HCT116 (cell line): ENCODE data around the gene SLC16A4. TPM values are rescaled to one million over a fixed set of nuclear protein-coding genes. Genes with fewer than 3 reads are reported as not detected.

Experiments used
- ATAC-seq: fragments of 200-7000 bp; cut with Tn5 transposase; 2 replicates; pipeline ENCODE4 v1.9.1; 2020; ENCODE audit warnings: mild to moderate bottlenecking, moderate library complexity
- BruUV-seq: library from RNA; stranded (reverse); fragments of 400-500 nt; replicated peaks from 2 replicates; lab custom pipeline; 2021; lab: Mats Ljungman, UMichigan
- CTCF ChIA-PET: fragments of 300-600 bp; sonication (Branson Sonifier 250); formaldehyde crosslinking; loops from one replicate; lab custom pipeline; 2021; ENCODE audit warnings: antibody characterized with exemption; lab: Charles Lee
- POLR2A ChIA-PET: fragments of 300-600, 350-600 bp; sonication (Branson Sonifier 250); formaldehyde crosslinking; loops from one replicate; lab custom pipeline; 2021; ENCODE audit warnings: antibody characterized with exemption; lab: Charles Lee
- RAD21 ChIA-PET, 2 experiments: fragments of 300-600 bp; sonication (Branson Sonifier 250); formaldehyde crosslinking; loops; one replicate each; lab custom pipeline; 2023; ENCODE audit warnings: low total read pairs in 2 of 2; ENCODE audit not compliant: uncharacterized antibody in 2 of 2, unreplicated experiment in 2 of 2, low non-redundant PET in 1 of 2; lab: Charles Lee
- DNase-seq: peaks from one replicate; pipeline ENCODE4 v3.0.0-alpha.2; 2010; ENCODE audit warnings: low read depth, low spot score
- H2AFZ ChIP-seq: fragments of 200-600 bp; shearing (Covaris generic), sonication (generic); 2 replicates; pipeline ENCODE4 v1.6.1; 2017; ENCODE audit warnings: low read depth, mixed run types, mixed read lengths, antibody characterized with exemption, low read length; ENCODE audit not compliant: poor library complexity, severe bottlenecking
- H3K27ac ChIP-seq: 2 replicates; pipeline ENCODE4 v1.5.1; 2012; ENCODE audit warnings: low read depth, low read length
- H3K27me3 ChIP-seq: fragments of 200-600 bp; sonication (generic); 2 replicates; pipeline ENCODE4 v1.6.1; 2016; ENCODE audit warnings: mixed run types, low read length, mixed read lengths; ENCODE audit not compliant: insufficient read depth
- H3K36me3 ChIP-seq, 2 experiments: fragments of 200-500 bp in 1 of 2; fragments of 200-600 bp in 1 of 2; sonication (Bioruptor generic) in 1 of 2; sonication (generic) in 1 of 2; 2 replicates each; pipeline versions ENCODE4 v1.5.1 to v1.6.1; 2014 to 2016; ENCODE audit warnings: low read length in 2 of 2, inconsistent platforms in 1 of 2, mixed read lengths in 1 of 2, mixed run types in 1 of 2; ENCODE audit not compliant: insufficient read depth in 2 of 2, control insufficient read depth in 1 of 2
- H3K4me1 ChIP-seq, 2 experiments: fragments of 200-600 bp in 1 of 2; sonication (generic) in 1 of 2; 2 replicates each; pipeline versions ENCODE4 v1.5.1 to v1.6.1; 2012 to 2017; ENCODE audit warnings: low read length in 2 of 2, inconsistent platforms in 1 of 2, mild to moderate bottlenecking in 1 of 2, mixed read lengths in 1 of 2, mixed run types in 1 of 2, moderate library complexity in 1 of 2; ENCODE audit not compliant: insufficient read depth in 2 of 2, control insufficient read depth in 1 of 2
- H3K4me2 ChIP-seq: fragments of 200-600 bp; sonication (generic); 2 replicates; pipeline ENCODE4 v1.6.1; 2017; ENCODE audit warnings: mixed run types, low read length, mixed read lengths
- H3K4me3 ChIP-seq, 2 experiments: fragments of 200-600 bp in 1 of 2; sonication (generic) in 1 of 2; replicated peaks in 1 of 2; 2 replicates each; pipeline ENCODE4 v1.5.1; 2011 to 2016; ENCODE audit warnings: low read length in 2 of 2, control low read depth in 1 of 2, low read depth in 1 of 2, mild to moderate bottlenecking in 1 of 2, mixed read lengths in 1 of 2, mixed run types in 1 of 2
- H3K79me2 ChIP-seq: fragments of 200-600 bp; sonication (generic); 2 replicates; pipeline ENCODE4 v1.6.1; 2017; ENCODE audit warnings: mild to moderate bottlenecking, mixed run types, low read length, moderate library complexity, mixed read lengths; ENCODE audit not compliant: insufficient read depth
- H3K9ac ChIP-seq: fragments of 200-600 bp; sonication (generic); 2 replicates; pipeline ENCODE4 v1.6.1; 2016; ENCODE audit warnings: low read length, mixed read lengths
- H3K9me2 ChIP-seq: fragments of 200-600 bp; sonication (generic), shearing (Covaris generic); 2 replicates; pipeline ENCODE4 v1.6.1; 2017; ENCODE audit warnings: mixed run types, mild to moderate bottlenecking, moderate library complexity; ENCODE audit not compliant: insufficient read depth
- H3K9me3 ChIP-seq, 2 experiments: fragments of 200-500 bp in 1 of 2; fragments of 200-600 bp in 1 of 2; sonication (Bioruptor generic) in 1 of 2; sonication (generic) in 1 of 2; 2 replicates each; pipeline ENCODE4 v1.6.1; 2014 to 2017; ENCODE audit warnings: low read length in 2 of 2, mixed read lengths in 2 of 2, inconsistent platforms in 1 of 2, low read depth in 1 of 2, mild to moderate bottlenecking in 1 of 2, mixed run types in 1 of 2, moderate library complexity in 1 of 2; ENCODE audit not compliant: control insufficient read depth in 1 of 2, insufficient read depth in 1 of 2
- H4K20me1 ChIP-seq: fragments of 200-600 bp; sonication (generic), shearing (Covaris generic); 2 replicates; pipeline ENCODE4 v1.6.1; 2017; ENCODE audit warnings: mixed run types, mild to moderate bottlenecking, moderate library complexity; ENCODE audit not compliant: insufficient read depth
- CBX3 ChIP-seq: IDR thresholded peaks from 2 replicates; pipeline ENCODE4 v1.6.1; 2012; ENCODE audit warnings: low read depth
- CEBPB ChIP-seq: IDR thresholded peaks from 2 replicates; pipeline ENCODE4 v1.6.1; 2012; ENCODE audit warnings: low read depth
- EGR1 ChIP-seq: IDR thresholded peaks from 2 replicates; pipeline ENCODE4 v1.6.1; 2012; ENCODE audit warnings: low read depth
- EZH2phosphoT487 ChIP-seq: fragments of 200-600 bp; IDR thresholded peaks from 2 replicates; pipeline ENCODE4 v1.6.1; 2018; ENCODE audit warnings: antibody characterized with exemption, borderline replicate concordance
- JUND ChIP-seq: IDR thresholded peaks from 2 replicates; pipeline ENCODE4 v1.6.1; 2012
- MAX ChIP-seq: IDR thresholded peaks from 2 replicates; pipeline ENCODE4 v1.6.1; 2012
- POLR2A ChIP-seq: IDR thresholded peaks from 2 replicates; pipeline ENCODE4 v1.7.0; 2011; ENCODE audit warnings: borderline replicate concordance; ENCODE audit not compliant: insufficient read depth, insufficient read length; ENCODE audit errors: extremely low read depth
- POLR2AphosphoS5 ChIP-seq: IDR thresholded peaks from 2 replicates; pipeline ENCODE4 v1.6.1; 2011; ENCODE audit warnings: mild to moderate bottlenecking, low read depth, low read length, moderate library complexity
- SP1 ChIP-seq: IDR thresholded peaks from 2 replicates; pipeline ENCODE4 v1.6.1; 2012; ENCODE audit warnings: low read depth
- TCF7L2 ChIP-seq: IDR thresholded peaks from 2 replicates; pipeline ENCODE4 v1.7.0; 2011; ENCODE audit warnings: borderline replicate concordance, inconsistent platforms; ENCODE audit not compliant: insufficient read depth, insufficient read length; ENCODE audit errors: extremely low read depth
- YY1 ChIP-seq: IDR thresholded peaks from 2 replicates; pipeline ENCODE4 v1.6.1; 2011; ENCODE audit warnings: low read length, low read depth, moderate library complexity, mild to moderate bottlenecking; ENCODE audit not compliant: insufficient replicate concordance; ENCODE audit errors: extremely low read depth
- ZFX ChIP-seq: fragments of 450-650 bp; IDR thresholded peaks from 2 replicates; pipeline ENCODE4 v1.6.1; 2017
- ZNF274 ChIP-seq: fragments of 200-500 bp; sonication (Bioruptor generic); IDR thresholded peaks from 2 replicates; pipeline ENCODE4 v1.6.1; 2014; ENCODE audit warnings: mild to moderate bottlenecking, low read depth, low read length, inconsistent platforms
- intact Hi-C: fragments of 100-400 bp; cut with micrococcal nuclease; formaldehyde crosslinking; loops from 2 replicates; pipeline ENCODE4 v1.10.0; 2022
- total RNA-seq: library from RNA; stranded (reverse); gene quantifications from one replicate; pipeline ENCODE4 v1.2.1, GENCODE V29; 2021; ENCODE audit not compliant: unreplicated experiment
- TF ChIP-seq, protein P1 (sequence below), 3 experiments: fragments of 200-600 bp in 1 of 3; sonication (generic) in 1 of 3; IDR thresholded peaks in 2 of 3; conservative IDR thresholded peaks in 1 of 3; 2 replicates each; pipeline ENCODE4 v1.5.1; 2012 to 2017; ENCODE audit warnings: low read depth in 2 of 3, low read length in 2 of 3, antibody characterized with exemption in 1 of 3, borderline replicate concordance in 1 of 3, control low read depth in 1 of 3, mild to moderate bottlenecking in 1 of 3, mixed read lengths in 1 of 3, mixed run types in 1 of 3, moderate library complexity in 1 of 3; ENCODE audit not compliant: insufficient read depth in 1 of 3
- TF ChIP-seq, protein P2 (sequence below): IDR thresholded peaks from 2 replicates; pipeline ENCODE4 v1.6.1; 2012; ENCODE audit warnings: low read depth

SLC16A4 gene
- total RNA-seq, 1 experiment from 2014 or later: 0.20 TPM

- TF ChIP-seq YY1: no peak
- peak; percentile 96 for TF ChIP-seq SP1
Observed at GRCh38 chr1:110338886-110339406, 51.9 kb downstream of the SLC16A4 start, which contains the start of gene RBM15 (continued).

GRCh38 chr1:110338309-110338885 lies 52.4 kb downstream of the SLC16A4 start:
- TF ChIP-seq ZFX (peak; percentile 33; the same call in 1 of the 2 replicates), CEBPB (no peak), CBX3 (peak; percentile 80), EZH2phosphoT487 (no peak), POLR2A (peak; percentile 39), JUND (no peak), POLR2AphosphoS5 (peak; percentile 66), YY1 (no peak), TCF7L2 (peak; percentile 4), EGR1 (peak; percentile 62; the same call in 1 of the 2 replicates), ZNF274 (no peak), MAX (peak; percentile 97)
- TF ChIP-seq, protein P1, sequence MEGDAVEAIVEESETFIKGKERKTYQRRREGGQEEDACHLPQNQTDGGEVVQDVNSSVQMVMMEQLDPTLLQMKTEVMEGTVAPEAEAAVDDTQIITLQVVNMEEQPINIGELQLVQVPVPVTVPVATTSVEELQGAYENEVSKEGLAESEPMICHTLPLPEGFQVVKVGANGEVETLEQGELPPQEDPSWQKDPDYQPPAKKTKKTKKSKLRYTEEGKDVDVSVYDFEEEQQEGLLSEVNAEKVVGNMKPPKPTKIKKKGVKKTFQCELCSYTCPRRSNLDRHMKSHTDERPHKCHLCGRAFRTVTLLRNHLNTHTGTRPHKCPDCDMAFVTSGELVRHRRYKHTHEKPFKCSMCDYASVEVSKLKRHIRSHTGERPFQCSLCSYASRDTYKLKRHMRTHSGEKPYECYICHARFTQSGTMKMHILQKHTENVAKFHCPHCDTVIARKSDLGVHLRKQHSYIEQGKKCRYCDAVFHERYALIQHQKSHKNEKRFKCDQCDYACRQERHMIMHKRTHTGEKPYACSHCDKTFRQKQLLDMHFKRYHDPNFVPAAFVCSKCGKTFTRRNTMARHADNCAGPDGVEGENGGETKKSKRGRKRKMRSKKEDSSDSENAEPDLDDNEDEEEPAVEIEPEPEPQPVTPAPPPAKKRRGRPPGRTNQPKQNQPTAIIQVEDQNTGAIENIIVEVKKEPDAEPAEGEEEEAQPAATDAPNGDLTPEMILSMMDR (IDR thresholded peaks at IDR 0.05 in 2 of 3, conservative IDR thresholded peaks at IDR 0.05 in 1 of 3; ENCODE audit: borderline replicate concordance in 1 of 3, insufficient read depth in 1 of 3, low read depth in 2 of 3, low read length in 2 of 3): peak; percentile 37 to 40 (median 38); a peak in 5 of 6 replicates
- TF ChIP-seq, protein P2, sequence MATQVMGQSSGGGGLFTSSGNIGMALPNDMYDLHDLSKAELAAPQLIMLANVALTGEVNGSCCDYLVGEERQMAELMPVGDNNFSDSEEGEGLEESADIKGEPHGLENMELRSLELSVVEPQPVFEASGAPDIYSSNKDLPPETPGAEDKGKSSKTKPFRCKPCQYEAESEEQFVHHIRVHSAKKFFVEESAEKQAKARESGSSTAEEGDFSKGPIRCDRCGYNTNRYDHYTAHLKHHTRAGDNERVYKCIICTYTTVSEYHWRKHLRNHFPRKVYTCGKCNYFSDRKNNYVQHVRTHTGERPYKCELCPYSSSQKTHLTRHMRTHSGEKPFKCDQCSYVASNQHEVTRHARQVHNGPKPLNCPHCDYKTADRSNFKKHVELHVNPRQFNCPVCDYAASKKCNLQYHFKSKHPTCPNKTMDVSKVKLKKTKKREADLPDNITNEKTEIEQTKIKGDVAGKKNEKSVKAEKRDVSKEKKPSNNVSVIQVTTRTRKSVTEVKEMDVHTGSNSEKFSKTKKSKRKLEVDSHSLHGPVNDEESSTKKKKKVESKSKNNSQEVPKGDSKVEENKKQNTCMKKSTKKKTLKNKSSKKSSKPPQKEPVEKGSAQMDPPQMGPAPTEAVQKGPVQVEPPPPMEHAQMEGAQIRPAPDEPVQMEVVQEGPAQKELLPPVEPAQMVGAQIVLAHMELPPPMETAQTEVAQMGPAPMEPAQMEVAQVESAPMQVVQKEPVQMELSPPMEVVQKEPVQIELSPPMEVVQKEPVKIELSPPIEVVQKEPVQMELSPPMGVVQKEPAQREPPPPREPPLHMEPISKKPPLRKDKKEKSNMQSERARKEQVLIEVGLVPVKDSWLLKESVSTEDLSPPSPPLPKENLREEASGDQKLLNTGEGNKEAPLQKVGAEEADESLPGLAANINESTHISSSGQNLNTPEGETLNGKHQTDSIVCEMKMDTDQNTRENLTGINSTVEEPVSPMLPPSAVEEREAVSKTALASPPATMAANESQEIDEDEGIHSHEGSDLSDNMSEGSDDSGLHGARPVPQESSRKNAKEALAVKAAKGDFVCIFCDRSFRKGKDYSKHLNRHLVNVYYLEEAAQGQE: no peak
- TF ChIP-seq, all 23 proteins: peak for 8

More at GRCh38 chr1:110338309-110338885, 52.4 kb downstream of the SLC16A4 start:
- H3K27me3 ChIP-seq: no peaks in the 10 kb centered on the region
- H2AFZ ChIP-seq: peak overlapping the region; percentile 70
- DNase-seq (no peak), ATAC-seq (peak; percentile 76)
- intact Hi-C loops: loop anchor here (1.0 kb wide), 1 partner anchor 69 kb away; the partner anchor contains the start of gene LAMTOR5
- no peaks in the 10 kb centered on the region for H3K9me3 ChIP-seq
- peaks cover 40% of the 10 kb centered on the region for H3K79me2 ChIP-seq
- peak overlapping the region; percentile 69 to 89 for H3K4me3 ChIP-seq
- ChIA-PET CTCF (interaction anchor here (0.8 to 4.9 kb wide), 14 partner anchors 10 to 354 kb away, joined by 3 to 49 read pairs (median 4); partner anchors contain the start of gene AHCYL1), POLR2A (interaction anchor here (0.7 to 2.7 kb wide), 12 partner anchors 11 to 340 kb away, joined by 3 to 14 read pairs (median 3); partner anchors contain the start of gene LAMTOR5), RAD21 (interaction anchor here (0.7 to 1.5 kb wide), 5 partner anchors 11 to 131 kb away, joined by 3 to 6 read pairs (median 5); no protein-coding TSS in a partner anchor)
- H4K20me1 ChIP-seq: peaks cover 15% of the 10 kb centered on the region; the same call in 1 of the 2 replicates
- peak overlapping the region; percentile 96 for H3K9ac ChIP-seq
- H3K4me1 ChIP-seq: peaks cover 37 to 49% of the 10 kb centered on the region in 2 experiments
- no TSS peak for BruUV-seq
- peaks cover 24 to 29% of the 10 kb centered on the region in 2 experiments for H3K36me3 ChIP-seq
- H3K4me2 ChIP-seq: peak overlapping the region; percentile 93
- peak overlapping the region; percentile 95 for H3K27ac ChIP-seq
- no peaks in the 10 kb centered on the region for H3K9me2 ChIP-seq
